Astrocyte of the spinal cord (primary cell): ENCODE data around the gene COL2A1.

Experiments
- DNase-seq: peaks from one replicate; pipeline ENCODE4 v3.0.0; 2011; ENCODE audit warnings: low read depth, low spot score
- H3K4me3 ChIP-seq: 2 replicates; pipeline ENCODE4 v1.5.1; 2011; ENCODE audit warnings: low read depth, mild to moderate bottlenecking, low read length, moderate library complexity
- CTCF ChIP-seq: IDR thresholded peaks from 2 replicates; pipeline ENCODE4 v1.5.1; 2012; ENCODE audit warnings: low read depth, mild to moderate bottlenecking, low read length, inconsistent platforms
- in situ Hi-C: cut with HindIII; loops from 2 replicates; pipeline ENCODE4 v1.10.0; 2017; ENCODE audit warnings: low sequenced_read_pairs

The COL2A1 gene

GRCh38 chr12:47939009-47939601, 65.2 kb downstream of the COL2A1 start:
- no peak for DNase-seq
- in situ Hi-C loops = no loop called here
- no peak for TF ChIP-seq CTCF
- no peak overlapping the region for H3K4me3 ChIP-seq

GRCh38 chr12:47938594-47938993, 65.7 kb downstream of the COL2A1 start:
- no peak for TF ChIP-seq CTCF
- in situ Hi-C loops = no loop called here
- no peak overlapping the region for H3K4me3 ChIP-seq
- no peak for DNase-seq

GRCh38 chr12:47938093-47938492, 66.2 kb downstream of the COL2A1 start:
- no peak overlapping the region for H3K4me3 ChIP-seq
- DNase-seq = peak; percentile 24
- in situ Hi-C loops = no loop called here
- TF ChIP-seq CTCF = no peak

GRCh38 chr12:47935184-47935583, 69.1 kb downstream of the COL2A1 start:
- in situ Hi-C loops = no loop called here
- H3K4me3 ChIP-seq = no peak overlapping the region
- peak; percentile 37 for DNase-seq
- no peak for TF ChIP-seq CTCF

GRCh38 chr12:47931187-47931586, 73.1 kb downstream of the COL2A1 start:
- no peak for DNase-seq
- no peak overlapping the region for H3K4me3 ChIP-seq
- no peak for TF ChIP-seq CTCF
- in situ Hi-C loops = no loop called here

- in situ Hi-C loops = no loop called here
- no peak for DNase-seq
- no peak overlapping the region for H3K4me3 ChIP-seq
- TF ChIP-seq CTCF = no peak
Observed at GRCh38 chr12:47930634-47931033, 73.6 kb downstream of the COL2A1 start.

GRCh38 chr12:47927346-47927745, 76.9 kb downstream of the COL2A1 start:
- TF ChIP-seq CTCF = no peak
- H3K4me3 ChIP-seq = no peak overlapping the region
- DNase-seq = no peak
- in situ Hi-C loops = no loop called here
